Epithelial cell of esophagus (primary cell): ENCODE measurements around the gene LGALS16.
"Not testable (repeated sequence)": the region's sequence is repeated elsewhere in the genome, so short reads cannot be mapped to it uniquely, and the experiment has no call there.

Source experiments
- DNase-seq: peaks from one replicate; pipeline ENCODE4 v3.0.0; 2010; ENCODE audit warnings: low read depth
- H3K4me3 ChIP-seq: 2 replicates; pipeline ENCODE4 v1.5.1; 2011; ENCODE audit warnings: mild to moderate bottlenecking, low read length, control low read depth
- CTCF ChIP-seq: IDR thresholded peaks from 2 replicates; pipeline ENCODE4 v1.5.1; 2011; ENCODE audit warnings: low read depth, mild to moderate bottlenecking, low read length, control low read depth, inconsistent platforms; ENCODE audit not compliant: insufficient read depth; ENCODE audit errors: missing control alignments

LGALS16 gene

GRCh38 chr19:39655613-39656012 lies at the start of gene LGALS16:
Gene LGALS16 (plus strand): TSS chr19:39655913. CDS start chr19:39655962, 49 bp downstream.
- no peak for DNase-seq
- H3K4me3 ChIP-seq, result no peak within 1 kb of the TSS
- no peak for TF ChIP-seq CTCF

GRCh38 chr19:39607021-39607420 lies 48.7 kb upstream of the LGALS16 start:
- DNase-seq, result no peak
- TF ChIP-seq CTCF, result no peak
- H3K4me3 ChIP-seq, result no peak overlapping the region

GRCh38 chr19:39607561-39607960 lies 48.2 kb upstream of the LGALS16 start:
- TF ChIP-seq CTCF, result no peak
- DNase-seq, result no peak
- H3K4me3 ChIP-seq, result no peak overlapping the region

GRCh38 chr19:39613597-39613996 lies 42.1 kb upstream of the LGALS16 start:
- no peak overlapping the region for H3K4me3 ChIP-seq
- DNase-seq, result no peak
- no peak for TF ChIP-seq CTCF

GRCh38 chr19:39617745-39618144 lies 38.0 kb upstream of the LGALS16 start:
- no peak for TF ChIP-seq CTCF
- no peak overlapping the region for H3K4me3 ChIP-seq
- DNase-seq, result no peak

- DNase-seq, result no peak
- no peak overlapping the region for H3K4me3 ChIP-seq
- TF ChIP-seq CTCF, result no peak
These were observed 31.8 kb upstream of the LGALS16 start for GRCh38 chr19:39623946-39624345.

- peak; percentile 9 for DNase-seq
- H3K4me3 ChIP-seq, result not testable (repeated sequence)
These were observed 28.1 kb upstream of the LGALS16 start for GRCh38 chr19:39627631-39628030.

GRCh38 chr19:39631178-39631577 lies 24.5 kb upstream of the LGALS16 start:
- H3K4me3 ChIP-seq, result no peak overlapping the region
- TF ChIP-seq CTCF, result no peak
- DNase-seq, result peak; percentile 49
